Esophagus muscularis mucosa (tissue), 4 donors: ENCODE results near the gene ZNF45. TPM values are rescaled to one million over a fixed set of nuclear protein-coding genes. Genes with fewer than 3 reads are reported as not detected.

Experiments used
- DNase-seq: peaks from one replicate; pipeline ENCODE4 v3.0.0-alpha.2; 2017; ENCODE audit errors: extremely low spot score
- H3K27ac ChIP-seq, 4 donors: fragments of 200-600 bp; sonication (generic); replicated peaks in 1 of 4; 1 replicate in 3 of 4; 2 replicates in 1 of 4; pipeline ENCODE4 v1.5.1; 2016 to 2019; ENCODE audit warnings: mild to moderate bottlenecking in 1 of 4
- H3K27me3 ChIP-seq, 4 donors: fragments of 200-600 bp; sonication (generic); one replicate each; pipeline versions ENCODE4 v1.5.1 to v1.6.0; 2016 to 2019
- H3K36me3 ChIP-seq, 4 donors: fragments of 200-600 bp; sonication (generic); one replicate each; pipeline ENCODE4 v1.5.1; 2016 to 2019
- H3K4me1 ChIP-seq, 4 donors: fragments of 200-600 bp; sonication (generic); one replicate each; pipeline ENCODE4 v1.5.1; 2016 to 2019
- H3K4me3 ChIP-seq, 4 donors: fragments of 200-600 bp; sonication (generic); 1 replicate in 2 of 4; 2 replicates in 2 of 4; pipeline ENCODE4 v1.5.1; 2016 to 2019; ENCODE audit warnings: mild to moderate bottlenecking in 4 of 4, moderate library complexity in 1 of 4
- H3K9me3 ChIP-seq, 4 donors: fragments of 200-600 bp; sonication (generic); 1 replicate in 3 of 4; 2 replicates in 1 of 4; pipeline ENCODE4 v1.5.1; 2016 to 2019
- CTCF ChIP-seq, 3 experiments: fragments of 200-600 bp in 2 of 3; fragments of 450-650 bp in 1 of 3; sonication (generic) in 2 of 3; IDR thresholded peaks; one replicate each; pipeline ENCODE4 v1.5.1; 2017 to 2019; ENCODE audit warnings: antibody characterized with exemption in 3 of 3, mild to moderate bottlenecking in 2 of 3, moderate library complexity in 1 of 3
- EP300 ChIP-seq: sonication (generic); formaldehyde crosslinking; IDR thresholded peaks from one replicate; pipeline ENCODE4 v1.6.1; 2017; ENCODE audit warnings: antibody characterized with exemption
- POLR2A ChIP-seq: fragments of 450-650 bp; IDR thresholded peaks from one replicate; pipeline ENCODE4 v1.6.1; 2017; ENCODE audit warnings: antibody characterized with exemption, moderate library complexity, mild to moderate bottlenecking, low read depth
- POLR2AphosphoS5 ChIP-seq, 2 donors: sonication (generic); formaldehyde crosslinking; IDR thresholded peaks; one replicate each; pipeline ENCODE4 v1.6.1; 2017; ENCODE audit warnings: antibody characterized with exemption in 2 of 2
- WGBS: methylation state at CpG from one replicate; pipeline ENCODE4 v1.1.5; 2018; 5-methylcytosine and 5-hydroxymethylcytosine counted together
- intact Hi-C: fragments of 100-400 bp; cut with DNase I; formaldehyde crosslinking; loops from one replicate; pipeline ENCODE4 v1.15.1; 2023
- total RNA-seq, 4 donors: library from RNA; depleted of rRNA; stranded (reverse); fragments of >200 nt; gene quantifications; one replicate each; pipeline versions ENCODE4 v1.1.0 to v1.2.1, GENCODE V29; 2016

Gene ZNF45
- total RNA-seq, 4 donors from 2014 or later: 10.1 to 13.1 (median 12.5) TPM

DNA sequence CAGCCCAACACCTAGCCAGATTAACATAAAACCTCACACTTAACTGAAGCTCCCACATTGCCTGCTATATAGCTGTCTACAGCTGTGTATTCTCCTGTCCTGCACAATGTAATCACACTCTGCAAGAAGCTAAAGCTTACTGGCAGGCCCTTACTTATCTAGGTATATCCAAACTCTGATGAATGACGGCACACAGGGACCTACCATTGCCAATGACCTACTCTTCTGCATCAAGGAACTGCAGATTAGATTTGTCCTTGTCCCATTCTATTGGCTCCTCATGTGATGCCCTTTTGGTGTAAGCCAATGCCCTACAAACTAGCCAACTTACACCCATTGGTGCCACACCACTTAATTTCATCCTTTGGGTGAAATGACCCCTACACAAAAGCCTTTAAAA, 26.4 kb downstream of the ZNF45 start:
- Histone ChIP-seq H3K4me3 (no peak overlapping the region), H3K27ac (no peak overlapping the region), H3K36me3 (peaks cover 5 to 12% (median 8%) of the 10 kb centered on the region in 4 donors), H3K4me1 (no peaks in the 10 kb centered on the region), H3K9me3 (peaks cover 9 to 99% (median 87%) of the 10 kb centered on the region in 4 donors), H3K27me3 (no peaks in the 10 kb centered on the region)
- TF ChIP-seq POLR2AphosphoS5 (IDR thresholded peaks at IDR 0.05) (no peak), CTCF (IDR thresholded peaks at IDR 0.05) (no peak), POLR2A (no peak), EP300 (no peak)
- intact Hi-C loops: no loop called here
- 100% methylated on average over 1 of the region's 1 CpG for WGBS
- DNase-seq: no peak

GRCh38 chr19:43906774-43907173, 28.3 kb downstream of the ZNF45 start:
- Histone ChIP-seq H3K4me1 (peaks cover 4 to 6% (median 6%) of the 10 kb centered on the region in 4 donors), H3K27me3 (no peaks in the 10 kb centered on the region), H3K9me3 (peaks cover 0 to 94% (median 73%) of the 10 kb centered on the region in 4 donors), H3K36me3 (no peaks in the 10 kb centered on the region), H3K27ac (no peak overlapping the region), H3K4me3 (no peak overlapping the region)
- TF ChIP-seq EP300 (no peak), POLR2A (no peak), POLR2AphosphoS5 (IDR thresholded peaks at IDR 0.05) (no peak), CTCF (IDR thresholded peaks at IDR 0.05) (no peak)
- intact Hi-C loops: no loop called here
- no peak for DNase-seq
- WGBS: 91% methylated on average over 2 of the region's 2 CpGs

- intact Hi-C loops: no loop called here
- H3K4me1 ChIP-seq: peaks cover 9 to 12% (median 10%) of the 10 kb centered on the region in 4 donors
- H3K36me3 ChIP-seq: no peaks in the 10 kb centered on the region
- H3K27me3 ChIP-seq: no peaks in the 10 kb centered on the region
- peaks cover 0 to 89% (median 64%) of the 10 kb centered on the region in 4 donors for H3K9me3 ChIP-seq
- H3K4me3 ChIP-seq: no peak overlapping the region
- no peak overlapping the region for H3K27ac ChIP-seq
- 99% methylated on average over 5 of the region's 5 CpGs for WGBS
- no peak for TF ChIP-seq CTCF (IDR thresholded peaks at IDR 0.05)
- no peak for TF ChIP-seq EP300
- no peak for TF ChIP-seq POLR2AphosphoS5 (IDR thresholded peaks at IDR 0.05)
- no peak for TF ChIP-seq POLR2A
- DNase-seq: no peak
Observed at GRCh38 chr19:43905897-43906296, 29.2 kb downstream of the ZNF45 start.

DNA sequence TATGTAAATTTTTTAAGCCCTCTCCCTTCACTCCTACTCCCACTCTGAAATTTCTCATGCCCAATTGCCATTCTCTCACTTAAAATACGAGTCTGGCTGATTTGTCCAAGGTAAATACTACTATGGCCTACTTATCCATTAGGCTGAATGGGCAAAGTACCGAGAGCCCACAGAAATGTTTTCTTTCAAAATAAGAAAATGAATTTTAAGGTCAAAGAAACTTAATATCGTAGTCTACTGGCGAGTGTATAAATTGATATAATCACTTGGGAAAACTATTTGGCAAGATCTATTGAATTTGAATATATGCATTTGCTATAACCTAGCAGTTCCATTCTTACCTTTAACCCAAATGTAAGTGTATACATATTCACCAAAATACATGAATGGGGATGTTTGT, 32.7 kb downstream of the ZNF45 start:
- Histone ChIP-seq H3K4me3 (peak overlapping the region; percentile 53 to 65 (median 58)), H3K27ac (no peak overlapping the region), H3K4me1 (peaks cover 12 to 17% (median 14%) of the 10 kb centered on the region in 4 donors), H3K9me3 (peaks cover 0 to 88% (median 50%) of the 10 kb centered on the region in 4 donors), H3K27me3 (no peaks in the 10 kb centered on the region), H3K36me3 (peaks cover 0 to 18% (median 0%) of the 10 kb centered on the region in 4 donors)
- no peak for DNase-seq
- intact Hi-C loops: no loop called here
- TF ChIP-seq POLR2A: no peak
- no peak for TF ChIP-seq EP300
- TF ChIP-seq CTCF (IDR thresholded peaks at IDR 0.05): no peak
- TF ChIP-seq POLR2AphosphoS5 (IDR thresholded peaks at IDR 0.05): no peak
- WGBS: 94% methylated on average over 4 of the region's 4 CpGs
